Upper lobe of left lung (tissue), 6 donors: ENCODE measurements around the gene UGT1A6. TPM values are rescaled to one million over a fixed set of nuclear protein-coding genes. Genes with fewer than 3 reads are reported as not detected.

ENCODE experiments used
- ATAC-seq, 2 donors: fragments of 200-7000 bp; cut with Tn5 transposase; one replicate each; pipeline ENCODE4 v1.9.1; 2022; ENCODE audit warnings: mild to moderate bottlenecking in 2 of 2, moderate library complexity in 2 of 2; ENCODE audit not compliant: low FRiP score in 2 of 2
- DNase-seq, 2 donors: peaks; one replicate each; pipeline ENCODE4 v3.0.0-alpha.2; 2019 to 2020
- H3K27ac ChIP-seq, 4 donors: fragments of 200-600 bp; sonication (generic); one replicate each; pipeline ENCODE4 v1.5.1; 2016 to 2019
- H3K27me3 ChIP-seq, 4 donors: fragments of 200-600 bp; sonication (generic); one replicate each; pipeline ENCODE4 v1.5.1; 2017 to 2019
- H3K36me3 ChIP-seq, 4 donors: fragments of 200-600 bp; sonication (generic); one replicate each; pipeline ENCODE4 v1.5.1; 2016 to 2019
- H3K4me1 ChIP-seq, 4 donors: fragments of 200-600 bp; sonication (generic); one replicate each; pipeline ENCODE4 v1.5.1; 2018 to 2019
- H3K4me3 ChIP-seq, 4 donors: fragments of 200-600 bp; sonication (generic); one replicate each; pipeline ENCODE4 v1.5.1; 2017 to 2019; ENCODE audit warnings: mild to moderate bottlenecking in 2 of 4, moderate library complexity in 1 of 4
- H3K9me3 ChIP-seq, 4 donors: fragments of 200-600 bp; sonication (generic); one replicate each; pipeline ENCODE4 v1.5.1; 2018 to 2019
- EP300 ChIP-seq, 4 donors: sonication (generic); formaldehyde crosslinking; IDR thresholded peaks; one replicate each; pipeline ENCODE4 v1.5.1; 2017; ENCODE audit warnings: antibody characterized with exemption in 4 of 4, control low read depth in 2 of 4
- POLR2A ChIP-seq, 4 donors: fragments of 450-650 bp; IDR thresholded peaks; one replicate each; pipeline ENCODE4 v1.5.1; 2016 to 2017; ENCODE audit warnings: antibody characterized with exemption in 4 of 4, mild to moderate bottlenecking in 2 of 4
- POLR2AphosphoS5 ChIP-seq, 2 donors: sonication (generic); formaldehyde crosslinking; IDR thresholded peaks; one replicate each; pipeline ENCODE4 v1.5.1; 2017; ENCODE audit warnings: antibody characterized with exemption in 2 of 2
- WGBS, 2 donors: methylation state at CpG; one replicate each; pipeline ENCODE4 v1.1.5; 2017 to 2018; 5-methylcytosine and 5-hydroxymethylcytosine counted together
- total RNA-seq, 6 donors: library from RNA; depleted of rRNA in 4 of 6; stranded (reverse); fragments of >200 nt in 4 of 6; gene quantifications; one replicate each; pipeline versions ENCODE4 v1.1.0 to v1.2.1, GENCODE V29; 2016 to 2021
- TF ChIP-seq, protein P1 (sequence below), 6 experiments: fragments of 450-650 bp in 4 of 6; fragments of 200-600 bp in 2 of 6; sonication (generic) in 2 of 6; IDR thresholded peaks; one replicate each; pipeline ENCODE4 v1.5.1; 2016 to 2019; ENCODE audit warnings: antibody characterized with exemption in 6 of 6
- donor health status: DM: no; HTN: no; CAD: no; lungs with moderate emphysema.
- donor health status: DM: no; HTN: yes; CAD: no; lungs with severe emphysema.

The UGT1A6 gene
- total RNA-seq, 6 donors from 2014 or later: 0.15 to 5.0 (median 0.33) TPM; not detected in 1

DNA sequence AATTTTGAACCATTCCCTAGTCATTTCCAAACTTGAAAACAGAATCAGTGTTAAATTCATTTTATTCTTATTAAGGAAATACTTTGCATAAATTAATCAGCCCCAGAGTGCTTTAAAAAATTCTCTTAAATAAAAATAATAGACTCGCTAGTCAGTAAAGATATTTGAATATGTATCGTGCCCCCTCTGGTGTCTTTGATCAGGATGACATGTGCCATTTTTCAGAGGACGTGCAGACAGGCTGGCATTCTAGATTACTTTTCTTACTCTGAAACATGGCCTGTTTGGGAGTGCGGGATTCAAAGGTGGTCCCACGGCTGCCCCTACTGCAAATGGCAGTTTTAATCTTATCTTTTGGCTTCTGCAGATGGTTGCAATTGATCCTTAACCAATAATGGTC, 79.9 kb downstream of the UGT1A6 start:
- Histone ChIP-seq H3K27me3 (no peaks in the 10 kb centered on the region), H3K4me1 (no peaks in the 10 kb centered on the region), H3K36me3 (no peaks in the 10 kb centered on the region), H3K27ac (no peak overlapping the region), H3K4me3 (no peak overlapping the region), H3K9me3 (no peaks in the 10 kb centered on the region)
- WGBS, 2 donors: 66 to 71% methylated on average over 5 of the region's 5 CpGs
- DNase-seq: no peak
- no peak for ATAC-seq
- TF ChIP-seq, protein P1, sequence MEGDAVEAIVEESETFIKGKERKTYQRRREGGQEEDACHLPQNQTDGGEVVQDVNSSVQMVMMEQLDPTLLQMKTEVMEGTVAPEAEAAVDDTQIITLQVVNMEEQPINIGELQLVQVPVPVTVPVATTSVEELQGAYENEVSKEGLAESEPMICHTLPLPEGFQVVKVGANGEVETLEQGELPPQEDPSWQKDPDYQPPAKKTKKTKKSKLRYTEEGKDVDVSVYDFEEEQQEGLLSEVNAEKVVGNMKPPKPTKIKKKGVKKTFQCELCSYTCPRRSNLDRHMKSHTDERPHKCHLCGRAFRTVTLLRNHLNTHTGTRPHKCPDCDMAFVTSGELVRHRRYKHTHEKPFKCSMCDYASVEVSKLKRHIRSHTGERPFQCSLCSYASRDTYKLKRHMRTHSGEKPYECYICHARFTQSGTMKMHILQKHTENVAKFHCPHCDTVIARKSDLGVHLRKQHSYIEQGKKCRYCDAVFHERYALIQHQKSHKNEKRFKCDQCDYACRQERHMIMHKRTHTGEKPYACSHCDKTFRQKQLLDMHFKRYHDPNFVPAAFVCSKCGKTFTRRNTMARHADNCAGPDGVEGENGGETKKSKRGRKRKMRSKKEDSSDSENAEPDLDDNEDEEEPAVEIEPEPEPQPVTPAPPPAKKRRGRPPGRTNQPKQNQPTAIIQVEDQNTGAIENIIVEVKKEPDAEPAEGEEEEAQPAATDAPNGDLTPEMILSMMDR (IDR thresholded peaks at IDR 0.05): no peak
- TF ChIP-seq POLR2AphosphoS5 (IDR thresholded peaks at IDR 0.05) (no peak), EP300 (IDR thresholded peaks at IDR 0.05) (no peak), POLR2A (IDR thresholded peaks at IDR 0.05) (no peak)

DNA sequence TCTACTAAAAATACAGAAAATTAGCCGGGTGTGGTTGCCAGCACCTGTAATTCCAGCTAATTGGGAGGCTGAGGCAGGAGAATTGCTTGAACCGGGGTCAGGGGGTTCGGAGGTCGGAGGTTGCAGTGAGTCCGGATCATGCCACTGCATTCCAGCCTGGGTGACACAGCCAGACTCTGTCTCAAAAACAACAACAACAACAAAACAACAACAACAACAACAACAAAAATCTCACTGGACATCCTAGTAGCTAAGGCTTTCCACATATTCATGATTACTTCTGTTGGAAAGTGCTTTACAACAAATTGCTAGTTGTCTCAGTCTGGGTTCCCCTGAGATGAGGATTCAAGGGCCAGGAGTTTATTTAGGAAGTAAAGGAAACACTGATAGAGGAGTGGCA, 81.2 kb downstream of the UGT1A6 start:
- DNase-seq (no peak), ATAC-seq (no peak)
- no peaks in the 10 kb centered on the region for H3K9me3 ChIP-seq
- no peak overlapping the region for H3K4me3 ChIP-seq
- no peaks in the 10 kb centered on the region for H3K36me3 ChIP-seq
- WGBS, 2 donors: 88 to 93% methylated on average over 5 of the region's 5 CpGs
- no peaks in the 10 kb centered on the region for H3K4me1 ChIP-seq
- TF ChIP-seq POLR2AphosphoS5 (IDR thresholded peaks at IDR 0.05): no peak
- TF ChIP-seq POLR2A (IDR thresholded peaks at IDR 0.05): no peak
- no peak for TF ChIP-seq EP300 (IDR thresholded peaks at IDR 0.05)
- TF ChIP-seq, protein P1 (IDR thresholded peaks at IDR 0.05): no peak
- H3K27me3 ChIP-seq: no peaks in the 10 kb centered on the region
- no peak overlapping the region for H3K27ac ChIP-seq

DNA sequence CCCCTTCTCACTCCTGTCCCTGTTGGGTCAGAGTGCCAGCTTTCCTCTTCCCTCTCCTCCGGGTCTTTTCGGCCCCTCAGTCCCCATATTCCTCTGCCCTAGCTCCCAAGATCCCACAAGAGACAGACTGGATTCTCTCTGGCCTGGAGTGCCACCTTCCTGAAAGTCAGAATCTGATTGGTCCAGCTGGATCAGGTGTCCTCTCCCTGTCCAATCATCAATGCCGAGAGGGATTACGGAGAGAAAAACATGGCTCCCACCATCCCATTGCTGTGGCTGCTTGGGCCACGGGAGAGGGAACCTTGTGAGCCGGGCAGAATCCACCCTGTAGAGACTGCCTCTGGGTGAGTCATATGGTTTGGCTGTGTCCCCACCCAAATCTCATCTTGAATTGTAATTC, 82.7 kb downstream of the UGT1A6 start:
- no peak overlapping the region for H3K4me3 ChIP-seq
- DNase-seq (no peak), ATAC-seq (no peak)
- H3K9me3 ChIP-seq: no peaks in the 10 kb centered on the region
- H3K36me3 ChIP-seq: no peaks in the 10 kb centered on the region
- WGBS, 2 donors: 92 to 95% methylated on average over 5 to 6 of the region's 6 CpGs
- H3K27ac ChIP-seq: no peak overlapping the region
- no peaks in the 10 kb centered on the region for H3K27me3 ChIP-seq
- H3K4me1 ChIP-seq: no peaks in the 10 kb centered on the region
- TF ChIP-seq EP300 (IDR thresholded peaks at IDR 0.05) (no peak), POLR2AphosphoS5 (IDR thresholded peaks at IDR 0.05) (no peak), POLR2A (IDR thresholded peaks at IDR 0.05) (no peak)
- TF ChIP-seq, protein P1 (IDR thresholded peaks at IDR 0.05): no peak

DNA sequence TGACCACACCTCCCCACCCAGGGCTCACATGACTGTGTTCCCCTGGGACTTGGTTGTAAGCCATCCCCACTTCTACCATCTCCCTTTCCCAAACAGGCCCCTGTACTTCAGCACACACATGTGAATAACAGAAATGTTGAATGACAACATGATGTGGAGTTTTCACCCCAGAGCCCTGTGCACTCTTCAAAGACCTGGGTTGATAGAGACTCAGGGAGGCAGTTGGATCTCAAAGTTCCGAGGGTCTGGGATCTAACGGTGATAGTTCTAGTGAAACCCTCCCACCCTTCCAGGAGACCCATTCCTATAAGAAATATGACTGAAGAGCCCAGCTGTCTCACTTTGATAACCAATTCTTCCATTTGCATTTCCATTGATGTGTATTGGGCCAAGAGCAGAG, 85.3 kb downstream of the UGT1A6 start, which contains the start of gene MROH2A:
MROH2A (plus strand) TSS at position 301 of the 400 bp plus-strand sequence. CDS start 1,029 bp downstream, outside the sequence.
- H3K27me3 ChIP-seq: no peaks in the 10 kb centered on the region
- H3K36me3 ChIP-seq: no peaks in the 10 kb centered on the region
- no peak for ATAC-seq
- no peaks in the 10 kb centered on the region for H3K4me1 ChIP-seq
- no peak for DNase-seq
- WGBS, 2 donors: 93 to 100% methylated on average over 2 of the region's 2 CpGs
- H3K4me3 ChIP-seq: no peak within 1 kb of the TSS
- no peaks in the 10 kb centered on the region for H3K9me3 ChIP-seq
- H3K27ac ChIP-seq: no peak within 1 kb of the TSS
- TF ChIP-seq POLR2A (IDR thresholded peaks at IDR 0.05): no peak
- no peak for TF ChIP-seq POLR2AphosphoS5 (IDR thresholded peaks at IDR 0.05)
- TF ChIP-seq, protein P1 (IDR thresholded peaks at IDR 0.05): no peak
- TF ChIP-seq EP300 (IDR thresholded peaks at IDR 0.05): no peak

DNA sequence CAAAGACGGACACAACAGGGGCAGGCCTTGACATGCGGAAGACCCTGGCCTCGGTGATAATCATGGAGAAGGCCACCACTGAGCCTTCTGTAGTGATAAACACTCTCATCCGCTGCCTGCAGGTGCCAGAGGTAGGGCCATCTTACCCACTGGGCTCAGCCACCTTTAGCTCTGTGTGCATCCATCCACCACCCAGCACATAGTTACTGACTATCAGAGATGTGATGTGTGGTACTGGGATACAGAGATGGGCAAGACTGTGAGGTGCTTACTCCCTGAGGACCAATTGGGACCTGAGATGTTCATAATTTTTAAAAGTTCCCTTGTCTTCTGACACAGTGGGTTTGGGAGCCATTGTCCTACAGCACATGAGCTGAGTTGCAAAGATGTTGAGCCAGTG, 87.0 kb downstream of the UGT1A6 start:
- no peak overlapping the region for H3K4me3 ChIP-seq
- no peaks in the 10 kb centered on the region for H3K4me1 ChIP-seq
- ATAC-seq: no peak
- no peaks in the 10 kb centered on the region for H3K27me3 ChIP-seq
- WGBS, 2 donors: 83 to 87% methylated on average over 3 to 4 of the region's 4 CpGs
- TF ChIP-seq, protein P1 (IDR thresholded peaks at IDR 0.05): no peak
- TF ChIP-seq POLR2AphosphoS5 (IDR thresholded peaks at IDR 0.05): no peak
- TF ChIP-seq POLR2A (IDR thresholded peaks at IDR 0.05): no peak
- no peak for TF ChIP-seq EP300 (IDR thresholded peaks at IDR 0.05)
- no peak for DNase-seq
- H3K36me3 ChIP-seq: no peaks in the 10 kb centered on the region
- H3K9me3 ChIP-seq: no peaks in the 10 kb centered on the region
- H3K27ac ChIP-seq: no peak overlapping the region
